Choroid plexus epithelial cell (primary cell): Measurements from ENCODE around the gene RNF157.
"Not testable (repeated sequence)": the region's sequence is repeated elsewhere in the genome, so short reads cannot be mapped to it uniquely, and the experiment has no call there.

Experiments
- DNase-seq: peaks from one replicate; pipeline ENCODE4 v3.0.0-alpha.2; 2010; ENCODE audit warnings: low read depth
- H3K4me3 ChIP-seq: 2 replicates; pipeline ENCODE4 v1.5.1; 2011; ENCODE audit warnings: low read depth, mild to moderate bottlenecking, control low read depth, low read length, moderate library complexity
- CTCF ChIP-seq: conservative IDR thresholded peaks from 2 replicates; pipeline ENCODE4 v1.5.1; 2011; ENCODE audit warnings: low read depth, mild to moderate bottlenecking, control low read depth, inconsistent platforms, low read length, moderate library complexity

The RNF157 gene

GRCh38 chr17:76248013-76248782, 7.9 kb upstream of the RNF157 start:
- peak; percentile 47 for DNase-seq
- H3K4me3 ChIP-seq: no peak overlapping the region
- peak; percentile 45 for TF ChIP-seq CTCF

GRCh38 chr17:76247304-76247703, 7.0 kb upstream of the RNF157 start:
- H3K4me3 ChIP-seq: no peak overlapping the region
- no peak for TF ChIP-seq CTCF
- DNase-seq: no peak

DNA sequence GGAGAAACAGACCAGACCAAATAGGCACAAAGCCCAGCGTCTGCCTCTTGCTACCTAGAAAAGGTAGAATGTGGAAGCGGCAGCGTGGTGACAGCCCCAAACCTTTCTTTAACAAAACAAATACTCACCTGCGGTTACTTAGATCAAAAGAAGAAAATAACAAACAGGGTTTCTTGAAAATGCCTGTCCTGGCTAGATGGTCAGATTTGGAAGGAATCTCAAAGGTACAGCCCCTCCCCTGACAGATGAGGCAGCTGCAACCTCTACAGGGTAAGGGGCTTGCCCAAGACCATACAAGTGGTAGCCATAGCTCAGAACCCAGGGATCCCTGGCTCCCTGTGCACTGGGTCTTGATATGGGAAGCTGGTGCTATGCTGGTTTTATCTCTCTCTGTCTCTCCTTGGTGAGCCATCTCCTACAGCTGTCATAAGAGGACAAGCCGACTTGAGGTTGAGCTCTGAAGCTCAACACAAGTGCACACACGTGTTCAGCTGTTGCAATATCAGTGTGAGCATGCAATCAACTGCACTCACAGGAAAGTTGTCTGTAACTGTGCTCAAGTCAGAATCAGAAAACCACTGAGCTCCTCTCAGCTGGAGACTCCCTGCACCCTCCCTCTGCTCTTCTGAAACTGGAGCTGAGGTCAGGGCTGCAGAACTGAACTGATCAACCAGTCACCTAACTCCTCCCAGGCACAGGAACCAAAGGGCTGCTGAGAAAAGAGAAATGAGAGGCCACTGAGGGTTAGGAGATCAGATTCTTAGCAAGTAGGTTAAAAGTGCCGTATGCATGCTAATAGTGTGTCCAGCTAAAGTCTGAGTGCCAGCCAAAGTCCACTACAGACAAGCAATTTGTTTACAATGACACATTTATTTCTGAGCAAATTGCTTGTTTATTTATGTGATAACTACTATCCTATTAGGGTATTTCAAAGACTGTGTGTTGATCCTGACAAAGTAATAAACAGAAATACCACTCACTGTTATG, 6.1 kb upstream of the RNF157 start:
- DNase-seq: peak; percentile 97
- no peak overlapping the region for H3K4me3 ChIP-seq
- no peak for TF ChIP-seq CTCF

GRCh38 chr17:76244721-76245120, 4.4 kb upstream of the RNF157 start:
- DNase-seq: not testable (repeated sequence)

GRCh38 chr17:76243826-76244679, 3.8 kb upstream of the RNF157 start:
- DNase-seq: no peak
- no peak for TF ChIP-seq CTCF
- no peak overlapping the region for H3K4me3 ChIP-seq

More at GRCh38 chr17:76244721-76245120, 4.4 kb upstream of the RNF157 start:
- not testable (repeated sequence) for H3K4me3 ChIP-seq

DNA sequence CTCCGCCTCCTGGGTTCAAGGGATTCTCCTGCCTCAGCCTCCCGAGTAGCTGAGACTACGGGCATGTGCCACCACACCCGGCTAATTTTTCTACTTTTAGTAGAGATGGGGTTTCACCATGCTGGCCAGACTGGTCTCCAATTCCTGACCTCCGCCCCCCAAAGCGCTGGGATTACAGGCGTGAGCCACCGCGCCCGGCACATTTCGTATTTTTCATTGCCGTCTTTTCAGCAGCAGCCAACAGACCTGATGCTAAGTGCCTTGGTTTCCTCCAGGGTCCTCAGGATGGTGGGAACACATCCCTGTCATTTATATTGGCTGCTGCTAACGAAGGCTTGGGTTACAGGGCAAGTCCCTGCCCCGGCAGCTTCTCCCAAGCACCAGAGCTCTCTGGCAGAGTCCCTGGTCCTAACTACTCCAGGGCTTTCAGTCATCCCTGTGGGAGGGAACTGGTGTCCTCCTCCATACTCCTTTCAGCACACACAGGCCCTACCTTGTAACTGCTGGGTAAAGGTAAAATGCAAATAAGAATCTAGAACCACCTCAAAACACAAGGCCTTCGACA, 1.5 kb upstream of the RNF157 start:
- TF ChIP-seq CTCF: no peak
- no peak overlapping the region for H3K4me3 ChIP-seq
- no peak for DNase-seq
